MCF 10A (cell line): ENCODE measurements around the gene PRDM2. TPM values are rescaled to one million over a fixed set of nuclear protein-coding genes. Genes with fewer than 3 reads are reported as not detected.

ENCODE experiments used
- BruUV-seq: library from RNA; stranded (reverse); fragments of 400-500 nt; replicated peaks from 2 replicates; lab custom pipeline; 2021; lab: Mats Ljungman, UMichigan
- CTCF ChIA-PET: fragments of 300-600 bp; sonication (Branson Sonifier 250); formaldehyde crosslinking; extraction: SDS; loops from one replicate; lab custom pipeline; 2021; ENCODE audit warnings: antibody characterized with exemption, inconsistent platforms; lab: Yijun Ruan, JAX
- POLR2A ChIA-PET: fragments of 300-600, 350-650 bp; sonication (Branson Sonifier 250); formaldehyde crosslinking; extraction: SDS; loops from one replicate; lab custom pipeline; 2020; ENCODE audit warnings: antibody characterized with exemption, inconsistent platforms; lab: Yijun Ruan, JAX
- DNase-seq: peaks from one replicate; pipeline ENCODE4 v3.0.0-alpha.2; 2018; ENCODE audit not compliant: unreplicated experiment
- H3K27ac Mint-ChIP-seq: one replicate; pipeline ENCODE4 v1.8.0; 2022; ENCODE audit warnings: mild to moderate bottlenecking, low read depth, mixed read lengths; ENCODE audit not compliant: unreplicated experiment
- H3K27me3 Mint-ChIP-seq: one replicate; pipeline ENCODE4 v1.8.0; 2022; ENCODE audit warnings: mixed read lengths; ENCODE audit not compliant: insufficient read depth, unreplicated experiment
- H3K36me3 Mint-ChIP-seq: one replicate; pipeline ENCODE4 v1.8.0; 2022; ENCODE audit warnings: mild to moderate bottlenecking, moderate library complexity, mixed read lengths; ENCODE audit not compliant: insufficient read depth, unreplicated experiment
- H3K4me1 Mint-ChIP-seq: one replicate; pipeline ENCODE4 v1.8.0; 2022; ENCODE audit warnings: mixed read lengths; ENCODE audit not compliant: insufficient read depth, unreplicated experiment
- H3K4me3 Mint-ChIP-seq: one replicate; pipeline ENCODE4 v1.8.0; 2022; ENCODE audit warnings: mild to moderate bottlenecking, moderate library complexity, mixed read lengths; ENCODE audit not compliant: unreplicated experiment
- H3K9me3 Mint-ChIP-seq: one replicate; pipeline ENCODE4 v1.8.0; 2022; ENCODE audit warnings: mixed read lengths; ENCODE audit not compliant: unreplicated experiment
- intact Hi-C: fragments of 100-400 bp; cut with micrococcal nuclease; formaldehyde crosslinking; loops from 2 replicates; pipeline ENCODE4 v1.14.1; 2022
- total RNA-seq: library from RNA; stranded (reverse); gene quantifications from 2 replicates; pipeline ENCODE4 v1.2.3, GENCODE V29; 2022
- TF ChIP-seq, protein P1 (sequence below): fragments of 200-600 bp; IDR thresholded peaks from one replicate; pipeline ENCODE4 v1.8.0; 2022; ENCODE audit warnings: antibody characterized with exemption, mild to moderate bottlenecking; ENCODE audit not compliant: unreplicated experiment

The PRDM2 gene
- total RNA-seq, 1 experiment from 2014 or later, result 26.6 TPM

DNA sequence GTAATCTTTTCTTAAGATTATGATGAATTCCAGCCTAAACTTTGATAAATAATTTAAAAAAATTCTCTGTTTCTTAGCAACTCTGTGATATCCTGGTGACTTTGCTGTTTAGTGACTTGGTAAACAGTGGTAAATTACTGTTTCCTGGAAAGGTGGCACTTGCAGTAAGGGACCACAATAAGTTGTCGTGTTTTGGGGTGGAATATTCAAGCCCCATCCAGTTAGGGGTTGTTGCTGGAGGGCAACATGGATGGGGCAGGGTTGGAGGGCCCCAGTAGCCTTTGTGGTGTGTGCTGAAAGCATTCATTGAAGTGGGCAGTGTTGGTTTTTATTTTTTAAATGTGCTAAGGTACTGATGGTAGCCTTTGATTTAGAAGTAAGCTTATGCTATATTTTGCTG lies 30.3 kb downstream of the PRDM2 start:
- ChIA-PET POLR2A (interaction anchor here (0.6 to 0.8 kb wide), 2 partner anchors 19 to 219 kb away, joined by 3 read pairs; no protein-coding TSS in a partner anchor), CTCF (no interaction called here)
- no peak overlapping the region for H3K4me3 Mint-ChIP-seq
- no peaks in the 10 kb centered on the region for H3K27me3 Mint-ChIP-seq
- no peak for DNase-seq
- no peaks in the 10 kb centered on the region for H3K9me3 Mint-ChIP-seq
- BruUV-seq, result no TSS peak
- H3K36me3 Mint-ChIP-seq, result no peaks in the 10 kb centered on the region
- H3K4me1 Mint-ChIP-seq, result peaks cover 18% of the 10 kb centered on the region
- H3K27ac Mint-ChIP-seq, result no peak overlapping the region
- TF ChIP-seq, protein P1, sequence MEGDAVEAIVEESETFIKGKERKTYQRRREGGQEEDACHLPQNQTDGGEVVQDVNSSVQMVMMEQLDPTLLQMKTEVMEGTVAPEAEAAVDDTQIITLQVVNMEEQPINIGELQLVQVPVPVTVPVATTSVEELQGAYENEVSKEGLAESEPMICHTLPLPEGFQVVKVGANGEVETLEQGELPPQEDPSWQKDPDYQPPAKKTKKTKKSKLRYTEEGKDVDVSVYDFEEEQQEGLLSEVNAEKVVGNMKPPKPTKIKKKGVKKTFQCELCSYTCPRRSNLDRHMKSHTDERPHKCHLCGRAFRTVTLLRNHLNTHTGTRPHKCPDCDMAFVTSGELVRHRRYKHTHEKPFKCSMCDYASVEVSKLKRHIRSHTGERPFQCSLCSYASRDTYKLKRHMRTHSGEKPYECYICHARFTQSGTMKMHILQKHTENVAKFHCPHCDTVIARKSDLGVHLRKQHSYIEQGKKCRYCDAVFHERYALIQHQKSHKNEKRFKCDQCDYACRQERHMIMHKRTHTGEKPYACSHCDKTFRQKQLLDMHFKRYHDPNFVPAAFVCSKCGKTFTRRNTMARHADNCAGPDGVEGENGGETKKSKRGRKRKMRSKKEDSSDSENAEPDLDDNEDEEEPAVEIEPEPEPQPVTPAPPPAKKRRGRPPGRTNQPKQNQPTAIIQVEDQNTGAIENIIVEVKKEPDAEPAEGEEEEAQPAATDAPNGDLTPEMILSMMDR, result no peak
- intact Hi-C loops, result no loop called here

DNA sequence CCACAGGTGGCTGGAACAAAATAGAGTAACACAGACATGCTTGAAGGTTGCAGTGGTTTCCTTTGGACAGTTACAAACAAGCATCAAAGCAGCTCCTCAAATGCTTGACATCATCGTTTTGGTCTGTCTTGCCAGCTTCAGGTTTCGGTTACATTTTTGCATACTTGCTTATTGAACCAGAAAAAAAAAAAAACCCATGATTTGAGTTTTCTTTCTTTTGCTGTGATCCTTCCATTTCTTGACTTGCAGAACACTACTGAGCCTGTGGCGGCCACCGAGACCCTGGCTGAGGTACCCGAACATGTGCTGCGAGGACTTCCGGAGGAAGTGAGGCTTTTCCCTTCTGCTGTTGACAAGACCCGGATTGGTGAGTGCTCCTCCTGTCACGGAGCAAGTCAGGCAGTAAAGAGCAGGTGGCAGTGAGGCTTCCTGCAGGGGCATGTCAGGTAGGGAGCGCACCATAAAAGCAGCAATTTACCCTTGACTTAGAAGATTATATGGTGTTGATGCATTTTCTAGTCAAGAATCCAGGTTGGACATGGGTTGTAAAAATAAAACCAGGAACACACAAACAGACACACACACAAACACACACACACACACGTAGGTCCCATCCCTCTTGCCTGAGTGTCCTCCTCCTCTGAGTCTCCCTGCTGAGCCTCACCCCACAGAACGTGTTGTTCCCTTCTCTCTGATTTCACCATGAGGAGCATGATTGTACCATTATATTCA lies 30.9 kb downstream of the PRDM2 start:
- TF ChIP-seq, protein P1, result no peak
- Mint-ChIP-seq H3K4me1 (peaks cover 14% of the 10 kb centered on the region), H3K27ac (peak overlapping the region; percentile 9), H3K4me3 (no peak overlapping the region), H3K36me3 (no peaks in the 10 kb centered on the region), H3K9me3 (no peaks in the 10 kb centered on the region), H3K27me3 (no peaks in the 10 kb centered on the region)
- ChIA-PET CTCF (no interaction called here), POLR2A (interaction anchor here (0.7 to 1.4 kb wide), 3 partner anchors 18 to 277 kb away, joined by 3 to 5 read pairs (median 3); no protein-coding TSS in a partner anchor)
- no TSS peak for BruUV-seq
- no peak for DNase-seq
- intact Hi-C loops, result no loop called here

- no peak for DNase-seq
- Mint-ChIP-seq H3K9me3 (no peaks in the 10 kb centered on the region), H3K4me3 (no peak overlapping the region), H3K27ac (peak overlapping the region; percentile 9), H3K27me3 (no peaks in the 10 kb centered on the region), H3K36me3 (no peaks in the 10 kb centered on the region), H3K4me1 (peaks cover 9% of the 10 kb centered on the region)
- ChIA-PET CTCF (interaction anchor here (0.6 to 0.9 kb wide), 3 partner anchors 8 to 153 kb away, joined by 3 to 4 read pairs (median 4); no protein-coding TSS in a partner anchor), POLR2A (interaction anchor here (0.7 to 1.4 kb wide), 2 partner anchors 17 to 278 kb away, joined by 3 to 5 read pairs; no protein-coding TSS in a partner anchor)
- intact Hi-C loops, result no loop called here
- TF ChIP-seq, protein P1, result no peak
- BruUV-seq, result no TSS peak
Observed at GRCh38 chr1:13731897-13732296, 31.9 kb downstream of the PRDM2 start.

GRCh38 chr1:13732971-13733667 lies 33.1 kb downstream of the PRDM2 start:
- ChIA-PET POLR2A (no interaction called here), CTCF (interaction anchor here (0.9 kb wide), 1 partner anchor 68 kb away, joined by 3 read pairs; no protein-coding TSS in a partner anchor)
- no peak for DNase-seq
- Mint-ChIP-seq H3K36me3 (no peaks in the 10 kb centered on the region), H3K27me3 (no peaks in the 10 kb centered on the region), H3K27ac (no peak overlapping the region), H3K4me3 (no peak overlapping the region), H3K4me1 (peaks cover 9% of the 10 kb centered on the region), H3K9me3 (no peaks in the 10 kb centered on the region)
- intact Hi-C loops, result no loop called here
- no TSS peak for BruUV-seq
- TF ChIP-seq, protein P1, result no peak
